ENCODE data around the gene SCAMP4. TPM values are rescaled to one million over a fixed set of nuclear protein-coding genes. Genes with fewer than 3 reads are reported as not detected.
A peak's percentile ranks its signal among the peaks of the same experiment; 100 is the strongest.
"Not testable (repeated sequence)": the region's sequence is repeated elsewhere in the genome, so short reads cannot be mapped to it uniquely, and the experiment has no call there.

Gene SCAMP4
- total RNA-seq, 4 donors from 2014 or later, result 18.8 to 38.4 (median 26.7) TPM

DNA sequence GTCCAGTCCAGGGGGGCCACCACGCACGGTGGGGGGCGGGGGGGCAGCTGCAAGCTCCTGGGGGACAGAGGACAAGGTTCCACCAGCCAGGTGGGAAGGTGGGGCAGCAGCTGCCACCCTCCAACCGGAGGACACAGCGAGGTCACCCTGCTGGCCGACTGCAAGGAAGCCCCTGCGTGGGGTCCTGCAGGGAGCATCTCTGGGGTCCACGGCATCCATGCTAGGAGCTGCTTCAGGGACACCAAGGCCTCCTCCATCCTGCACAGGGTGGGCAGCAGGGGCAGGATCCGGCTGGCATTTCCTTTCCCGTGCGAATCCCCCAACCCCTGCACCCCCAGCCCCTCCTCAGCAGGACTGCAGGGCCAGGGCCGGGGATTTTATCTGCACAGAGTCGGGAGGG is 33.6 kb upstream of the SCAMP4 start:
- H3K9me3 ChIP-seq, result no peaks in the 10 kb centered on the region
- ATAC-seq (no peak), DNase-seq (no peak)
- intact Hi-C loops (cut with DNase I; ENCODE audit: low total_unique reads), result no loop called here
- no peak overlapping the region for H3K27ac ChIP-seq
- H3K4me3 ChIP-seq, result no peak overlapping the region
- H3K36me3 ChIP-seq, result peaks cover 0 to 10% of the 10 kb centered on the region in 2 donors
- no peaks in the 10 kb centered on the region for H3K27me3 ChIP-seq
- TF ChIP-seq, protein P1, sequence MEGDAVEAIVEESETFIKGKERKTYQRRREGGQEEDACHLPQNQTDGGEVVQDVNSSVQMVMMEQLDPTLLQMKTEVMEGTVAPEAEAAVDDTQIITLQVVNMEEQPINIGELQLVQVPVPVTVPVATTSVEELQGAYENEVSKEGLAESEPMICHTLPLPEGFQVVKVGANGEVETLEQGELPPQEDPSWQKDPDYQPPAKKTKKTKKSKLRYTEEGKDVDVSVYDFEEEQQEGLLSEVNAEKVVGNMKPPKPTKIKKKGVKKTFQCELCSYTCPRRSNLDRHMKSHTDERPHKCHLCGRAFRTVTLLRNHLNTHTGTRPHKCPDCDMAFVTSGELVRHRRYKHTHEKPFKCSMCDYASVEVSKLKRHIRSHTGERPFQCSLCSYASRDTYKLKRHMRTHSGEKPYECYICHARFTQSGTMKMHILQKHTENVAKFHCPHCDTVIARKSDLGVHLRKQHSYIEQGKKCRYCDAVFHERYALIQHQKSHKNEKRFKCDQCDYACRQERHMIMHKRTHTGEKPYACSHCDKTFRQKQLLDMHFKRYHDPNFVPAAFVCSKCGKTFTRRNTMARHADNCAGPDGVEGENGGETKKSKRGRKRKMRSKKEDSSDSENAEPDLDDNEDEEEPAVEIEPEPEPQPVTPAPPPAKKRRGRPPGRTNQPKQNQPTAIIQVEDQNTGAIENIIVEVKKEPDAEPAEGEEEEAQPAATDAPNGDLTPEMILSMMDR (IDR thresholded peaks at IDR 0.05 in 4 of 5, conservative IDR thresholded peaks at IDR 0.05 in 1 of 5), result no peak
- no peak for TF ChIP-seq POLR2A (IDR thresholded peaks at IDR 0.05)
- in situ Hi-C loops (cut with MboI; ENCODE audit: low sequenced_read_pairs in 4 of 4), result no loop called here
- H3K4me1 ChIP-seq, result peaks cover 34 to 38% of the 10 kb centered on the region in 2 donors

DNA sequence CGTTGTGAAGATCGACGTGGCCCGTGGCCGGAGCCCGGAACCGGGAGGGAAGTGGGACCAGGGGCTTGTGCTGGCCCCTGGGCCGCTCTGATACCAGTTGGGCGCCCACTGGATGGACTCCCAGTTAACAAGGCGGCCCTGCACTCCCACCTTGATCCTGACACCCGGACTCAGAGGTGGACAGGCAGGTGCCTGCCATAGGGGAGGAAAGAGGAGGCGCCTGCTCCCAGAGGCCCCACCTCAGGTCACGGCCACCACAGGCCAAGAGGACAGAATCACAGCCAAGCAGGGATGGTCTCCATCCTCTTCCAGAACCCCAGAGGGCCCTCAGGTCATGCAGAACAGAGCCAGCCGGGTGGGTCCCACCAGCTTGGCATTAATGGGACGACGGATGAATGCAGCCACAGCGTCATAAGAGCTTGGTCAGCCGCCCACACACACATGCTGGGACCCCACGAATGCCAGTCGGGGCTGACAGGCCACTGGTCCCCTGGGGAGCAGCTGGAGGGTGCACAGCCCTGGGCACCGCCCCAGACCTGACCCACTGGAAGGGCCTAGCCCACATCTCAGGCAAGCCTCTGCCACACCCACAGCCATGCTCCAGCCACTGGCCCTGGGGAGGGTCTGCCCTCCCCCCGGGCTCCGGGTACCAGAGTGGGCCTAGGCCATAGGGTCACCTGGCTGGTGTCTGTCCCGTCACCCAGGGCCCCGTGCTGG is 32.2 kb upstream of the SCAMP4 start:
- intact Hi-C loops (cut with DNase I; ENCODE audit: low total_unique reads) (no loop called here), in situ Hi-C loops (cut with MboI; ENCODE audit: low sequenced_read_pairs in 4 of 4) (no loop called here)
- DNase-seq (no peak), ATAC-seq (no peak)
- H3K27me3 ChIP-seq, result no peaks in the 10 kb centered on the region
- peak overlapping the region; percentile 88 to 99 (median 95) for H3K27ac ChIP-seq
- no peaks in the 10 kb centered on the region for H3K9me3 ChIP-seq
- peaks cover 0 to 10% of the 10 kb centered on the region in 2 donors for H3K36me3 ChIP-seq
- TF ChIP-seq, protein P1 (IDR thresholded peaks at IDR 0.05 in 4 of 5, conservative IDR thresholded peaks at IDR 0.05 in 1 of 5), result no peak
- TF ChIP-seq POLR2A (IDR thresholded peaks at IDR 0.05), result no peak
- peaks cover 36 to 39% of the 10 kb centered on the region in 2 donors for H3K4me1 ChIP-seq
- H3K4me3 ChIP-seq, result peak overlapping the region; percentile 21 to 96 (median 65)

DNA sequence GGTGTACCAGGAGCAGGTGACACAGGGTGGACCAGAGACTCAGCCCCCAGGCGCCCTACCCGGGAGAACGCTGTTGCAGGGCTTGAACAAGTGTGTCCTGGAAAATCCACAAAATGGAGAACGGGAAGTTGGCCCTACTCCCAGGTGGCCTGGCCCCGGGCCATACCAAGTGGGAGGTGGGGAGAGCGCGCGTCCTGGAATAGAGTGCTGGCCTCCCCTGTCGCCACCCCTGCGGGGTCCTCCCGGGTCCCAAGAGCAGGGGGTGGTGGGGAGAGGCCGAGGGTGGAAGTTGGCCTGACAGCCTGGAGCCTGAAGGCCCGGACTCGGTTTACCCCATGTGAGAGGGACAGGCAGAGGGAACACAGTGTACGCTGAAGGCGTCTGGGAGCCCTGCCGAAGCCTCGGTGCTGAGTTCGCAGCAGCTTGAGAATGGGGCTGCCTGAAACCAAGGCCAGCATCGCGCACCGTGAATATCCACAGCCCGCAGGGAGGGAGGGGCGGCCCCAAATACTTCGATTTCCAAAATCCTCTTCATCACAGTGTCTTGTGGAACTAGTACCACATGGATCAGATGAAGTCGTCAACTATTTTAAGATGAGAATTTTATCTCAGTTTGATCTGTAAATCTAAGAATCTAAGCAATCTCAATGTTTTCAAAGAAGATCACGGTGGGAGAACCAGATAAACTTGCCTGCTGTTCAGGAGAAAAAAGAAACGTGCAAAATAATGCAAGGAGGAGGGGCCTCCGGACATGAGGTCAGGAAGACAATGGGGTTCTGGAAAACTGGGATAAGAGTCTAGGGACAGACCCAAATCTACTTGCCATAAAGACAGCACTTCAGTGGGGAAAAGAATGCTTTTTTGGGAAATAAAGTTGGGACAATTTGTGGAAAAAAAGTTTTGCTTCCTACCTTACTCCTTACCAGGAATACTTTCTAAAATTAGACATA is 31.4 kb upstream of the SCAMP4 start:
- no peak for TF ChIP-seq POLR2A (IDR thresholded peaks at IDR 0.05)
- TF ChIP-seq, protein P1 (IDR thresholded peaks at IDR 0.05 in 4 of 5, conservative IDR thresholded peaks at IDR 0.05 in 1 of 5), result no peak
- Histone ChIP-seq H3K36me3 (peaks cover 0 to 10% of the 10 kb centered on the region in 2 donors), H3K9me3 (no peaks in the 10 kb centered on the region), H3K27ac (peak overlapping the region; percentile 88 to 99 (median 95)), H3K4me3 (peak overlapping the region; percentile 21 to 96 (median 65)), H3K4me1 (peaks cover 36 to 39% of the 10 kb centered on the region in 2 donors), H3K27me3 (no peaks in the 10 kb centered on the region)
- in situ Hi-C loops (cut with MboI; ENCODE audit: low sequenced_read_pairs in 4 of 4), result no loop called here
- intact Hi-C loops (cut with DNase I; ENCODE audit: low total_unique reads), result no loop called here
- ATAC-seq (peak in 1 of 2 donors; percentile 26), DNase-seq (no peak)

DNA sequence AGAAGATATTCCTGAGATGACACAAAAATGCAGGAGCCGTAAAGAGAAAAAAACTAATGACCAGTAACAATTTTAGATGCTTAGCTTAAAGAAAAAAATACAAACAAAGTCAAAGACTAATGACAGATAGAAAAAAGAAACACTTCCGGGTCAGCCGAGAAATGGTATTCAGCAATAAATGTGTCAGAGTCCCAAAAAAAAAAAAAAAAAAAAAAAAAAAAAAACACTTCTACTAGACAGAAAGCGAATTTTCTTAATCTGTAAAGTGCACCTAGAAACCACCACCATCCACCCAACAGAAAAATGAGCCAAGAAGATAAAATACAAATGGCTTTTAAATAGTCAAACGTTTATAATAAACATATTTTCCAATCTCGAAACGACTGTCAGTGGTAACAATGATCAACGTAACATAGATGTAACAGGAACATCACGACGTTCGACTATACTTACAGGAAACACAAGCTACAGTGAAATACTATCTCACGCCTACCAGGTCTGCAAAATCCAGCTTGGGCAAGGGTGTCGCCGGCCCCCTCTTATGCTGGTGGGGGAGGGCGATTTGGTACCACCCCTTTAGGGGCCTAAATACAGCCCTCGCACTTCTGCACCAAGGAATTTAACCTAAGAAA is 30.5 kb upstream of the SCAMP4 start:
- peaks cover 0 to 10% of the 10 kb centered on the region in 2 donors for H3K36me3 ChIP-seq
- no peaks in the 10 kb centered on the region for H3K9me3 ChIP-seq
- DNase-seq (no peak), ATAC-seq (no peak)
- peak overlapping the region; percentile 88 to 99 (median 95) for H3K27ac ChIP-seq
- H3K27me3 ChIP-seq, result no peaks in the 10 kb centered on the region
- no peak for TF ChIP-seq POLR2A (IDR thresholded peaks at IDR 0.05)
- TF ChIP-seq, protein P1 (IDR thresholded peaks at IDR 0.05 in 4 of 5, conservative IDR thresholded peaks at IDR 0.05 in 1 of 5), result no peak
- peaks cover 34 to 36% of the 10 kb centered on the region in 2 donors for H3K4me1 ChIP-seq
- peak overlapping the region; percentile 83 to 99 (median 92) for H3K4me3 ChIP-seq
- intact Hi-C loops (cut with DNase I; ENCODE audit: low total_unique reads) (no loop called here), in situ Hi-C loops (cut with MboI; ENCODE audit: low sequenced_read_pairs in 4 of 4) (no loop called here)

DNA sequence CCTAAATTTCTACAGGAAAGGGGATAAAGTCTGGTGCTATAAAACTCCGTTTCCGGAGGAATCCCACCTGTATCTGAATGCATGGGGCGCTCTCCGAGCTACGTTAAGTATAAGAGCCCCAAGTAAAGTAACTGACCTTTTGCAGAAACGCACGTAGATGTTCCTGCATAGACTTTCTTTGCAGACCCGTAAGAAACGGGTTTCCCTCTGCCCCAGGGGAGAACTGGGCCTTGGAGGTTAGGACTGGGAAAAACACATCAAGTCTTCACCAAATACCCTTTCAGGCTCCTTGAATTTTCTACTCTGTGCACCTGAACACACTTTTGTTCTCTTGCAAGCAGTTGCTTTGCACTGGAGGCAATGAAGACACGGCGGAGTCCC is 29.9 kb upstream of the SCAMP4 start:
- H3K4me3 ChIP-seq, result peak overlapping the region; percentile 83 to 99 (median 92)
- H3K9me3 ChIP-seq; in situ Hi-C loops (cut with MboI; ENCODE audit: low sequenced_read_pairs in 4 of 4); H3K36me3 ChIP-seq; H3K27me3 ChIP-seq; ATAC-seq; DNase-seq; intact Hi-C loops (cut with DNase I; ENCODE audit: low total_unique reads): not testable (repeated sequence)
- H3K27ac ChIP-seq, result peak overlapping the region; percentile 88 to 99 (median 95)
- peaks cover 36% of the 10 kb centered on the region in 2 donors for H3K4me1 ChIP-seq

All from gastrocnemius medialis (tissue), 4 donors.